GM06990 (cell line): ENCODE data around the gene GPR180.
A peak's percentile ranks its signal among the peaks of the same experiment; 100 is the strongest.

Experiments
- DNase-seq: peaks from one replicate; pipeline ENCODE4 v3.0.0-alpha.2; 2011; ENCODE audit not compliant: insufficient read length; ENCODE audit errors: extremely low read depth
- H3K27me3 ChIP-seq: replicated peaks from 2 replicates; pipeline ENCODE4 v1.6.0; 2011; ENCODE audit warnings: low read length; ENCODE audit not compliant: control insufficient read depth, insufficient read depth
- H3K36me3 ChIP-seq: 2 replicates; pipeline ENCODE4 v1.5.1; 2011; ENCODE audit warnings: low read length; ENCODE audit not compliant: control insufficient read depth, insufficient read depth
- H3K4me3 ChIP-seq: replicated peaks from 2 replicates; pipeline ENCODE4 v1.5.1; 2011; ENCODE audit warnings: low read depth, mild to moderate bottlenecking, control low read depth, low read length
- TF ChIP-seq, protein P1 (sequence below): IDR thresholded peaks from 2 replicates; pipeline ENCODE4 v1.5.1; 2011; ENCODE audit warnings: low read length, control low read depth, mild to moderate bottlenecking, inconsistent platforms; ENCODE audit not compliant: insufficient read depth, poor library complexity, severe bottlenecking

The GPR180 gene

DNA sequence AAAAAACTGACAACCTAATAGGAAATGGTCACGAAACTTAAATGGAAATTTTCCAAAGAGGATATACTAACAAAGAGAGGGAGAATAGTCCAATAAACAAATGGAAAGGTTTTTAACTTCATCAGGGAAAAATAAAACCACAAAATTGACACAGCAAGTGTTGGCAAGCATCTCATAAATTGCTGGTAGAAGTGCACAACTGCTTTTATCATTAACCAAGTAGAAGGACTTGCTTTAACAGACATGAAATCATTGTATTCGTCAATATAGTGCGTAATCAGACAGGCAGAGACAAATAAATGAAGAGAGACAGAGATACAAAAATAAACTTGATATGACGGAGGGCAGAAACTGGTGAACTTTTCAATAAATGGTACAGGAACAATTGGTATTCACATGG lies 13.1 kb upstream of the GPR180 start:
- Histone ChIP-seq H3K27me3 (no peaks in the 10 kb centered on the region), H3K4me3 (no peak overlapping the region), H3K36me3 (no peaks in the 10 kb centered on the region; the same call in 1 of the 2 replicates)
- TF ChIP-seq, protein P1, sequence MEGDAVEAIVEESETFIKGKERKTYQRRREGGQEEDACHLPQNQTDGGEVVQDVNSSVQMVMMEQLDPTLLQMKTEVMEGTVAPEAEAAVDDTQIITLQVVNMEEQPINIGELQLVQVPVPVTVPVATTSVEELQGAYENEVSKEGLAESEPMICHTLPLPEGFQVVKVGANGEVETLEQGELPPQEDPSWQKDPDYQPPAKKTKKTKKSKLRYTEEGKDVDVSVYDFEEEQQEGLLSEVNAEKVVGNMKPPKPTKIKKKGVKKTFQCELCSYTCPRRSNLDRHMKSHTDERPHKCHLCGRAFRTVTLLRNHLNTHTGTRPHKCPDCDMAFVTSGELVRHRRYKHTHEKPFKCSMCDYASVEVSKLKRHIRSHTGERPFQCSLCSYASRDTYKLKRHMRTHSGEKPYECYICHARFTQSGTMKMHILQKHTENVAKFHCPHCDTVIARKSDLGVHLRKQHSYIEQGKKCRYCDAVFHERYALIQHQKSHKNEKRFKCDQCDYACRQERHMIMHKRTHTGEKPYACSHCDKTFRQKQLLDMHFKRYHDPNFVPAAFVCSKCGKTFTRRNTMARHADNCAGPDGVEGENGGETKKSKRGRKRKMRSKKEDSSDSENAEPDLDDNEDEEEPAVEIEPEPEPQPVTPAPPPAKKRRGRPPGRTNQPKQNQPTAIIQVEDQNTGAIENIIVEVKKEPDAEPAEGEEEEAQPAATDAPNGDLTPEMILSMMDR = no peak
- no peak for DNase-seq

DNA sequence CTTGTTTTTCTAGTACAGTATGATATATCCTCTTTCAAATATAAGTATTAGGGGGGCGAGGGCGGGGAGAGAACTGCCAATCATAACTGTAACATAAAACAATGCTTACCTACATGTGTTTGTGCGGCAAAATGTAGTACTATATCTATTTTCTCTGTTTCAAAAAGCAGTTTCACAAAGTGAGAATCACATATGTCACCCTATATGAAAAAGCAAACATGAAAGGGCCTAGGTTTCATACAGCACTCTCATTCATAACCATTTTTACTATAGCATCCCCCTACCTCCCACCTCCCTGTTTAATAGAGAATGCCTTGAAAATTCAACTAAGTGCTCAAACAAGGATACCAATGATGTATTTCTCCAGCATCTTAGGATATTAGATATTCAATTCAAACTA lies 10.9 kb upstream of the GPR180 start:
- DNase-seq = no peak

DNA sequence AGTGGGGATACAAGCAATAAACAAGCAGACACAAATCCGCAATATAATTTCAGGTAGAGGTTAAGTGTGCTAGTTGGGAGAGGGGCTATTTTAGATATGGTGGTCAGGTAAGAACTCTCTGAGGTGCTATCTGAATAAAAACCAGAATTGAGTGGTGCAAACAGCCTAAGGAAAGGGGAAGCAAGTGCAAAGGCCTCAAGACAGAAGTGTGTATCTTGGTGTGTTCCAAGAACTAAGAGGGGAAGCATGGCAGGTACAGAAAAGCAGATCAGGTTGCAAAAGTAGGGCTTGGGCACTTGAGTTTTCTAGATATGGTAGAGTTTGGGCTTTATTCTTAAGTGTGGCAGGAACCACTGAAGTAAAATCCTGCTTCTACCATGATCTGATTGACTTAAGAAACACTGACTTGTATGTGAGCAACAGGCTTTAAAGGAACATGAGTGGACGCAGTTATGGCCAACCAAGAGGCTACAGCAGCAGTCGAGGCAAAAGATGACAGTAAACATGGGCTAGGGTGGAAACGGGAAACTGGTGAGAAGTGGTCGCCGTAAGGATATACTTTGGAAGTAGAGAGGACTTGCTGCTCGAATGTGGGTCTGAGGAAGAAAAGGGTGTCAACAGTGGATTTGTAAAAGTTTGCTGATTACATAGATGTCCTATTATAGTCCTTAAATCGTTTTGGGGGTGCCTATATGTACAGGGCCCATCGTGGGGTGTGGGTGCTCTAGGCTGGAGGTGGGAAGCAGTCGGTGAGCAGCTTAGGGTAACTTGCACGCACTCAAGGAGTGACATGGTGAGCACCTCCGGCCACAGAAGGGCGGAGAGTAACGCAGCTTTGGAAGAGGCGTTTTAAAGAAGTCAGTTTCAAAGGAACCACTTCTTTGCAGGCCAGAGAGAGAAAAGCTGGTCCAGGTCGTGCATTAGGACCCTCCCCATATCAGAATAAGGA lies 6.4 kb upstream of the GPR180 start:
- DNase-seq = no peak
- Histone ChIP-seq H3K36me3 (no peaks in the 10 kb centered on the region), H3K27me3 (no peaks in the 10 kb centered on the region), H3K4me3 (peak overlapping the region; percentile 98)
- TF ChIP-seq, protein P1 = no peak

More for the DNA sequence above, 10.9 kb upstream of the GPR180 start:
- TF ChIP-seq, protein P1 = no peak
- Histone ChIP-seq H3K27me3 (no peaks in the 10 kb centered on the region), H3K36me3 (no peaks in the 10 kb centered on the region; the same call in 1 of the 2 replicates), H3K4me3 (no peak overlapping the region)

DNA sequence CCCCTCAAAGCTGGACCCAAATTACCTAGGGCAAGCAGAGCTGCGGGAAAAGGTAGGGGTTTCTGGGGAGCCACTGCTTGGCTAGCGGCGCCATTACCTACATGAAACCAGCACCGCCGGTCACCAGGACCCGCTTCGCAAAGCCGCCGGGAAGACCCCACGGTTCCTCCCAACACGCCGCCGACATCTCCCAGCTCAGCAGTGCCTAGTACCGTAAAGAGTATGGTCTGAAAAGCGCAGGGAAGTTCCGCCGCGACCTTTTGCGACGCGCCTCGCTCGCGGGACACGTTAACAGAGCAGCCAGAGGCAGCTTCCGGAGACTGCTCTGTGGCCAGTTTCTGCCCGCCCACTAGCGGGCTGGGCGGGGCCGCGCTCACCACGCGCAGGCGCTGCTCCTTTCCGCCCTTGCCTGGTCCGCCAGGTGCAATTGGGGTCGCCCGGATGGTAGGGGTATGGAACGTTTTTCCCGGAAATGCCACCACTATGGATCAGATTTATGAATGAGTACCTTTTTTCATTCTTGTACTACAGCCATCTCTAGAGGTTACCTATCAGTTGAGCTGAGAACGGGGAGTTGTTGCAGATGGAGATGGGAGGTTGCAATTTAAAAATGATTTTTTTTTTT lies 5.6 kb upstream of the GPR180 start, which contains the start of gene TGDS:
Gene TGDS, minus strand, starts transcription at position 203 of the 625 bp plus-strand sequence. Its CDS starts 16 bp downstream, at position 187.
- Histone ChIP-seq H3K36me3 (no peaks in the 10 kb centered on the region), H3K27me3 (no peaks in the 10 kb centered on the region), H3K4me3 (peak within 1 kb of the TSS; percentile 98)
- peak; percentile 97 for DNase-seq
- TF ChIP-seq, protein P1 = no peak

DNA sequence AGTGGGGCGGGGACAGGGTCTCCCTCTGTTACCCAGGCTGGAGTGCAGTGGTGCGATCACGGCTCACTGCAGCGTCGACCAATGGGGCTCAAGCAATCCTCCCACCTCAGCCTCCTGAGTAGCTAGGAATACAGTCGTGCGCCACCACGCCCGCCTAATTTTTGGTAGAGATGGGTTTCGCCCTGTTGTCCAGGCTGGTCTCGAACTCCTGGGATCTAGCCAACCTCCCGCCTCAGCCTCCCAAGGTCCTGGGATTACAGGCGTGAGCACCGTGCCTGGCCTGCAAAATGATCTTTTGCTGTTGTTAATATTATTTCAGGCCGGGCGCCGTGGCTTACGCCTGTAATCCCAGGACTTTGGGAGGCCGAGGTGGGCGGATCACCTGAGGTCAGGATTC lies 5.1 kb upstream of the GPR180 start:
- TF ChIP-seq, protein P1 = no peak
- no peaks in the 10 kb centered on the region for H3K36me3 ChIP-seq
- DNase-seq = no peak
- peak overlapping the region; percentile 98 for H3K4me3 ChIP-seq
- H3K27me3 ChIP-seq = no peaks in the 10 kb centered on the region
